GM23338 (cell line): ENCODE data around the gene STK38L. TPM values are rescaled to one million over a fixed set of nuclear protein-coding genes. Genes with fewer than 3 reads are reported as not detected.

Source experiments
- ATAC-seq: fragments of 200-7000 bp; cut with Tn5 transposase; 3 replicates; pipeline ENCODE4 v1.9.1; 2020
- DNase-seq: peaks from one replicate; pipeline ENCODE4 v3.0.0-alpha.2; 2015; ENCODE audit warnings: low spot score
- H2AFZ ChIP-seq: fragments of 200-600 bp; sonication (generic); 2 replicates; pipeline ENCODE4 v1.8.0; 2016; ENCODE audit warnings: antibody characterized with exemption, mild to moderate bottlenecking, moderate library complexity
- H3F3A ChIP-seq: fragments of 200-600 bp; sonication (generic); replicated peaks from 2 replicates; pipeline ENCODE4 v1.8.0; 2017; ENCODE audit warnings: antibody characterized with exemption, mixed run types, low read depth
- H3K27ac ChIP-seq: fragments of 200-600 bp; sonication (generic); 2 replicates; pipeline ENCODE4 v1.6.1; 2016; ENCODE audit warnings: low read depth
- H3K27me3 ChIP-seq: fragments of 200-600 bp; sonication (generic); 2 replicates; pipeline ENCODE4 v1.8.0; 2016; ENCODE audit warnings: mild to moderate bottlenecking, mixed run types, moderate library complexity; ENCODE audit not compliant: insufficient read depth
- H3K36me3 ChIP-seq: fragments of 200-600 bp; sonication (generic); 2 replicates; pipeline ENCODE4 v1.8.0; 2016; ENCODE audit warnings: mild to moderate bottlenecking; ENCODE audit not compliant: insufficient read depth
- H3K4me1 ChIP-seq: fragments of 200-600 bp; sonication (generic); 2 replicates; pipeline ENCODE4 v1.8.0; 2016; ENCODE audit warnings: mild to moderate bottlenecking, moderate library complexity; ENCODE audit not compliant: insufficient read depth
- H3K4me2 ChIP-seq: fragments of 200-600 bp; sonication (generic); 2 replicates; pipeline ENCODE4 v1.7.1; 2017; ENCODE audit warnings: mixed run types
- H3K4me3 ChIP-seq: fragments of 200-600 bp; sonication (generic); 2 replicates; pipeline ENCODE4 v1.6.1; 2016; ENCODE audit warnings: mixed run types
- H3K79me2 ChIP-seq: fragments of 200-600 bp; sonication (generic); replicated peaks from 2 replicates; pipeline ENCODE4 v1.8.0; 2017; ENCODE audit warnings: mild to moderate bottlenecking; ENCODE audit not compliant: insufficient read depth
- H3K9me2 ChIP-seq: fragments of 200-600 bp; sonication (generic); 2 replicates; pipeline ENCODE4 v1.8.0; 2017; ENCODE audit not compliant: insufficient read depth
- H4K20me1 ChIP-seq: fragments of 200-600 bp; sonication (generic); replicated peaks from 2 replicates; pipeline ENCODE4 v1.8.0; 2017; ENCODE audit warnings: mild to moderate bottlenecking; ENCODE audit not compliant: insufficient read depth
- H3K27ac Mint-ChIP-seq: 2 replicates; pipeline ENCODE4 v1.8.0; 2020; ENCODE audit warnings: inconsistent platforms, mild to moderate bottlenecking, moderate library complexity, mixed read lengths
- H3K27me3 Mint-ChIP-seq: 3 replicates; pipeline ENCODE4 v1.8.0; 2022; ENCODE audit warnings: low read depth, mild to moderate bottlenecking, moderate library complexity, mixed read lengths, inconsistent platforms; ENCODE audit not compliant: insufficient read depth, poor library complexity
- H3K36me3 Mint-ChIP-seq: 3 replicates; pipeline ENCODE4 v1.8.0; 2021; ENCODE audit warnings: low read depth, mild to moderate bottlenecking, inconsistent platforms, moderate library complexity, mixed read lengths
- H3K4me1 Mint-ChIP-seq: 3 replicates; pipeline ENCODE4 v1.8.0; 2020; ENCODE audit warnings: mild to moderate bottlenecking, inconsistent platforms, mixed read lengths
- H3K4me3 Mint-ChIP-seq: 3 replicates; pipeline ENCODE4 v1.8.0; 2021; ENCODE audit warnings: moderate library complexity, mild to moderate bottlenecking, inconsistent platforms, mixed read lengths
- H3K9me3 Mint-ChIP-seq: 3 replicates; pipeline ENCODE4 v1.8.0; 2020; ENCODE audit warnings: moderate library complexity, mild to moderate bottlenecking, inconsistent platforms, mixed read lengths
- CREB1 ChIP-seq: fragments of 250-450 bp; sonication (Bioruptor Pico); IDR thresholded peaks from 2 replicates; pipeline ENCODE4 v1.5.0; 2020; ENCODE audit warnings: low read depth, mild to moderate bottlenecking, moderate library complexity
- EZH2 ChIP-seq: fragments of 200-600 bp; sonication (generic); IDR thresholded peaks from one replicate; pipeline ENCODE4 v1.8.0; 2017; ENCODE audit warnings: antibody characterized with exemption, mild to moderate bottlenecking, low read depth; ENCODE audit not compliant: unreplicated experiment
- EZH2phosphoT487 ChIP-seq: fragments of 200-600 bp; sonication (generic); IDR thresholded peaks from one replicate; pipeline ENCODE4 v1.8.1; 2018; ENCODE audit warnings: antibody characterized with exemption; ENCODE audit not compliant: unreplicated experiment
- JUNB ChIP-seq: IDR thresholded peaks from one replicate; pipeline ENCODE4 v1.6.1; 2016; ENCODE audit warnings: antibody characterized with exemption; ENCODE audit not compliant: unreplicated experiment
- NANOG ChIP-seq: IDR thresholded peaks from 2 replicates; pipeline ENCODE4 v1.6.1; 2016; ENCODE audit warnings: antibody characterized with exemption, borderline replicate concordance
- POLR2AphosphoS5 ChIP-seq: IDR thresholded peaks from 2 replicates; pipeline ENCODE4 v1.6.1; 2016; ENCODE audit warnings: antibody characterized with exemption, low read depth
- STAT1 ChIP-seq: IDR thresholded peaks from one replicate; pipeline ENCODE4 v1.6.1; 2016; ENCODE audit warnings: antibody characterized with exemption; ENCODE audit not compliant: unreplicated experiment
- ZNF114 ChIP-seq: fragments of 250-450 bp; sonication (Bioruptor Pico); IDR thresholded peaks from 2 replicates; pipeline ENCODE4 v1.5.0; 2020; ENCODE audit warnings: mild to moderate bottlenecking, moderate library complexity
- ZNF331 ChIP-seq: fragments of 250-450 bp; sonication (Bioruptor Pico); IDR thresholded peaks from 2 replicates; pipeline ENCODE4 v1.5.0; 2020; ENCODE audit warnings: low read depth, mild to moderate bottlenecking, moderate library complexity
- polyA plus RNA-seq: library from polyadenylated mRNA; unstranded; fragments of >200 nt; fragmentation: Nextera tagmentation; extraction: Ambion mirVana; gene quantifications from 2 replicates; pipeline ENCODE4 v1.2.1, GENCODE V29; 2016
- total RNA-seq: library from RNA; depleted of rRNA; stranded (reverse); fragments of >200 nt; shearing (Covaris generic); gene quantifications from 2 replicates; pipeline ENCODE4 v1.2.3, GENCODE V29; 2014
- TF ChIP-seq, protein P1 (sequence below): fragments of 250-450 bp; sonication (Bioruptor Pico); IDR thresholded peaks from 2 replicates; pipeline ENCODE4 v1.5.0; 2020; ENCODE audit warnings: mild to moderate bottlenecking, moderate library complexity
- TF ChIP-seq, protein P2 (sequence below): IDR thresholded peaks from one replicate; pipeline ENCODE4 v1.6.1; 2018; ENCODE audit warnings: antibody characterized with exemption; ENCODE audit not compliant: unreplicated experiment
- TF ChIP-seq, protein P3 (sequence below): IDR thresholded peaks from 2 replicates; pipeline ENCODE4 v1.6.1; 2016; ENCODE audit warnings: antibody characterized with exemption
- TF ChIP-seq, protein P4 (sequence below), 2 experiments: fragments of 200-600 bp in 1 of 2; sonication (generic) in 1 of 2; conservative IDR thresholded peaks; 2 replicates each; pipeline versions ENCODE4 v1.5.1 to v1.6.1; 2016 to 2017; ENCODE audit warnings: antibody characterized with exemption in 2 of 2, low read depth in 2 of 2, mild to moderate bottlenecking in 2 of 2, moderate library complexity in 1 of 2

The STK38L gene
- total and polyA plus RNA-seq, 2 experiments from 2014 or later, result 28.9 to 56.5 TPM

DNA sequence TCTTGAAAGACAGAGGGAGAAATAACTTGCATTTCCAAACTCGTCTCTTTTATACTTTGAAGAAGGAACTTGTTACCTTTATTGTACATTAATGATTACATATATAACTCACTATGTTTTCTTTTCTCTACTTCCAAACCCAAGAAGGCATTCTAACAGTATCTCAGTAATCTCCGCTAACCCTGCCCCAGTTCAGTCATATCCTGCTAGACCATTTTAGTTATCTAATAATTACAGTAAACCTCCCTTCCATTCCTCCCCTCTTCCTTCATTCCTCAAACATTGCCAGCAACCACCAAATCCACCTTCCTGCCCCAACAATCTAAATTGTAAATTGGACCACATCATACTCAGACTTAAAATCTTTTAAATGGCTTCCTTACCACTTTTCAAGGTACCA lies 30.6 kb downstream of the STK38L start:
- Mint-ChIP-seq H3K27ac (peak overlapping the region; percentile 19), H3K9me3 (no peaks in the 10 kb centered on the region), H3K4me1 (peaks cover 61% of the 10 kb centered on the region), H3K36me3 (peaks cover 3% of the 10 kb centered on the region; the same call in 2 of the 3 replicates), H3K4me3 (no peak overlapping the region), H3K27me3 (peaks cover 2% of the 10 kb centered on the region)
- Histone ChIP-seq H3K79me2 (peaks cover 67% of the 10 kb centered on the region), H3K27ac (no peak overlapping the region), H3K4me3 (no peak overlapping the region), H3K4me1 (peaks cover 62% of the 10 kb centered on the region), H4K20me1 (no peaks in the 10 kb centered on the region), H3K9me2 (no peaks in the 10 kb centered on the region), H3K4me2 (no peak overlapping the region), H3K27me3 (no peaks in the 10 kb centered on the region), H2AFZ (no peak overlapping the region), H3F3A (no peaks in the 10 kb centered on the region), H3K36me3 (no peaks in the 10 kb centered on the region)
- ATAC-seq, result no peak
- no peak for DNase-seq
- TF ChIP-seq JUNB (no peak), CREB1 (no peak), EZH2phosphoT487 (no peak), ZNF114 (CRISPR knock-in tag) (no peak), EZH2 (no peak), POLR2AphosphoS5 (no peak), STAT1 (no peak), ZNF331 (CRISPR knock-in tag) (no peak), NANOG (no peak)
- TF ChIP-seq, protein P1, sequence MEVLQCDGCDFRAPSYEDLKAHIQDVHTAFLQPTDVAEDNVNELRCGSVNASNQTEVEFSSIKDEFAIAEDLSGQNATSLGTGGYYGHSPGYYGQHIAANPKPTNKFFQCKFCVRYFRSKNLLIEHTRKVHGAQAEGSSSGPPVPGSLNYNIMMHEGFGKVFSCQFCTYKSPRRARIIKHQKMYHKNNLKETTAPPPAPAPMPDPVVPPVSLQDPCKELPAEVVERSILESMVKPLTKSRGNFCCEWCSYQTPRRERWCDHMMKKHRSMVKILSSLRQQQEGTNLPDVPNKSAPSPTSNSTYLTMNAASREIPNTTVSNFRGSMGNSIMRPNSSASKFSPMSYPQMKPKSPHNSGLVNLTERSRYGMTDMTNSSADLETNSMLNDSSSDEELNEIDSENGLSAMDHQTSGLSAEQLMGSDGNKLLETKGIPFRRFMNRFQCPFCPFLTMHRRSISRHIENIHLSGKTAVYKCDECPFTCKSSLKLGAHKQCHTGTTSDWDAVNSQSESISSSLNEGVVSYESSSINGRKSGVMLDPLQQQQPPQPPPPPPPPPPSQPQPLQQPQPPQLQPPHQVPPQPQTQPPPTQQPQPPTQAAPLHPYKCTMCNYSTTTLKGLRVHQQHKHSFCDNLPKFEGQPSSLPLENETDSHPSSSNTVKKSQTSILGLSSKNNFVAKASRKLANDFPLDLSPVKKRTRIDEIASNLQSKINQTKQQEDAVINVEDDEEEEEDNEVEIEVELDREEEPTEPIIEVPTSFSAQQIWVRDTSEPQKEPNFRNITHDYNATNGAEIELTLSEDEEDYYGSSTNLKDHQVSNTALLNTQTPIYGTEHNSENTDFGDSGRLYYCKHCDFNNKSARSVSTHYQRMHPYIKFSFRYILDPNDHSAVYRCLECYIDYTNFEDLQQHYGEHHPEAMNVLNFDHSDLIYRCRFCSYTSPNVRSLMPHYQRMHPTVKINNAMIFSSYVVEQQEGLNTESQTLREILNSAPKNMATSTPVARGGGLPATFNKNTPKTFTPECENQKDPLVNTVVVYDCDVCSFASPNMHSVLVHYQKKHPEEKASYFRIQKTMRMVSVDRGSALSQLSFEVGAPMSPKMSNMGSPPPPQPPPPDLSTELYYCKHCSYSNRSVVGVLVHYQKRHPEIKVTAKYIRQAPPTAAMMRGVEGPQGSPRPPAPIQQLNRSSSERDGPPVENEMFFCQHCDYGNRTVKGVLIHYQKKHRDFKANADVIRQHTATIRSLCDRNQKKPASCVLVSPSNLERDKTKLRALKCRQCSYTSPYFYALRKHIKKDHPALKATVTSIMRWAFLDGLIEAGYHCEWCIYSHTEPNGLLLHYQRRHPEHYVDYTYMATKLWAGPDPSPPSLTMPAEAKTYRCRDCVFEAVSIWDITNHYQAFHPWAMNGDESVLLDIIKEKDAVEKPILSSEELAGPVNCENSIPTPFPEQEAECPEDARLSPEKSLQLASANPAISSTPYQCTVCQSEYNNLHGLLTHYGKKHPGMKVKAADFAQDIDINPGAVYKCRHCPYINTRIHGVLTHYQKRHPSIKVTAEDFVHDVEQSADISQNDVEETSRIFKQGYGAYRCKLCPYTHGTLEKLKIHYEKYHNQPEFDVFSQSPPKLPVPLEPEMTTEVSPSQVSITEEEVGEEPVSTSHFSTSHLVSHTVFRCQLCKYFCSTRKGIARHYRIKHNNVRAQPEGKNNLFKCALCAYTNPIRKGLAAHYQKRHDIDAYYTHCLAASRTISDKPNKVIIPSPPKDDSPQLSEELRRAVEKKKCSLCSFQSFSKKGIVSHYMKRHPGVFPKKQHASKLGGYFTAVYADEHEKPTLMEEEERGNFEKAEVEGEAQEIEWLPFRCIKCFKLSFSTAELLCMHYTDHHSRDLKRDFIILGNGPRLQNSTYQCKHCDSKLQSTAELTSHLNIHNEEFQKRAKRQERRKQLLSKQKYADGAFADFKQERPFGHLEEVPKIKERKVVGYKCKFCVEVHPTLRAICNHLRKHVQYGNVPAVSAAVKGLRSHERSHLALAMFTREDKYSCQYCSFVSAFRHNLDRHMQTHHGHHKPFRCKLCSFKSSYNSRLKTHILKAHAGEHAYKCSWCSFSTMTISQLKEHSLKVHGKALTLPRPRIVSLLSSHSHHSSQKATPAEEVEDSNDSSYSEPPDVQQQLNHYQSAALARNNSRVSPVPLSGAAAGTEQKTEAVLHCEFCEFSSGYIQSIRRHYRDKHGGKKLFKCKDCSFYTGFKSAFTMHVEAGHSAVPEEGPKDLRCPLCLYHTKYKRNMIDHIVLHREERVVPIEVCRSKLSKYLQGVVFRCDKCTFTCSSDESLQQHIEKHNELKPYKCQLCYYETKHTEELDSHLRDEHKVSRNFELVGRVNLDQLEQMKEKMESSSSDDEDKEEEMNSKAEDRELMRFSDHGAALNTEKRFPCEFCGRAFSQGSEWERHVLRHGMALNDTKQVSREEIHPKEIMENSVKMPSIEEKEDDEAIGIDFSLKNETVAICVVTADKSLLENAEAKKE (CRISPR knock-in tag), result no peak
- TF ChIP-seq, protein P2, sequence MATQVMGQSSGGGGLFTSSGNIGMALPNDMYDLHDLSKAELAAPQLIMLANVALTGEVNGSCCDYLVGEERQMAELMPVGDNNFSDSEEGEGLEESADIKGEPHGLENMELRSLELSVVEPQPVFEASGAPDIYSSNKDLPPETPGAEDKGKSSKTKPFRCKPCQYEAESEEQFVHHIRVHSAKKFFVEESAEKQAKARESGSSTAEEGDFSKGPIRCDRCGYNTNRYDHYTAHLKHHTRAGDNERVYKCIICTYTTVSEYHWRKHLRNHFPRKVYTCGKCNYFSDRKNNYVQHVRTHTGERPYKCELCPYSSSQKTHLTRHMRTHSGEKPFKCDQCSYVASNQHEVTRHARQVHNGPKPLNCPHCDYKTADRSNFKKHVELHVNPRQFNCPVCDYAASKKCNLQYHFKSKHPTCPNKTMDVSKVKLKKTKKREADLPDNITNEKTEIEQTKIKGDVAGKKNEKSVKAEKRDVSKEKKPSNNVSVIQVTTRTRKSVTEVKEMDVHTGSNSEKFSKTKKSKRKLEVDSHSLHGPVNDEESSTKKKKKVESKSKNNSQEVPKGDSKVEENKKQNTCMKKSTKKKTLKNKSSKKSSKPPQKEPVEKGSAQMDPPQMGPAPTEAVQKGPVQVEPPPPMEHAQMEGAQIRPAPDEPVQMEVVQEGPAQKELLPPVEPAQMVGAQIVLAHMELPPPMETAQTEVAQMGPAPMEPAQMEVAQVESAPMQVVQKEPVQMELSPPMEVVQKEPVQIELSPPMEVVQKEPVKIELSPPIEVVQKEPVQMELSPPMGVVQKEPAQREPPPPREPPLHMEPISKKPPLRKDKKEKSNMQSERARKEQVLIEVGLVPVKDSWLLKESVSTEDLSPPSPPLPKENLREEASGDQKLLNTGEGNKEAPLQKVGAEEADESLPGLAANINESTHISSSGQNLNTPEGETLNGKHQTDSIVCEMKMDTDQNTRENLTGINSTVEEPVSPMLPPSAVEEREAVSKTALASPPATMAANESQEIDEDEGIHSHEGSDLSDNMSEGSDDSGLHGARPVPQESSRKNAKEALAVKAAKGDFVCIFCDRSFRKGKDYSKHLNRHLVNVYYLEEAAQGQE, result no peak
- TF ChIP-seq, protein P3, sequence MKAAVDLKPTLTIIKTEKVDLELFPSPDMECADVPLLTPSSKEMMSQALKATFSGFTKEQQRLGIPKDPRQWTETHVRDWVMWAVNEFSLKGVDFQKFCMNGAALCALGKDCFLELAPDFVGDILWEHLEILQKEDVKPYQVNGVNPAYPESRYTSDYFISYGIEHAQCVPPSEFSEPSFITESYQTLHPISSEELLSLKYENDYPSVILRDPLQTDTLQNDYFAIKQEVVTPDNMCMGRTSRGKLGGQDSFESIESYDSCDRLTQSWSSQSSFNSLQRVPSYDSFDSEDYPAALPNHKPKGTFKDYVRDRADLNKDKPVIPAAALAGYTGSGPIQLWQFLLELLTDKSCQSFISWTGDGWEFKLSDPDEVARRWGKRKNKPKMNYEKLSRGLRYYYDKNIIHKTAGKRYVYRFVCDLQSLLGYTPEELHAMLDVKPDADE, result no peak
- TF ChIP-seq, protein P4, sequence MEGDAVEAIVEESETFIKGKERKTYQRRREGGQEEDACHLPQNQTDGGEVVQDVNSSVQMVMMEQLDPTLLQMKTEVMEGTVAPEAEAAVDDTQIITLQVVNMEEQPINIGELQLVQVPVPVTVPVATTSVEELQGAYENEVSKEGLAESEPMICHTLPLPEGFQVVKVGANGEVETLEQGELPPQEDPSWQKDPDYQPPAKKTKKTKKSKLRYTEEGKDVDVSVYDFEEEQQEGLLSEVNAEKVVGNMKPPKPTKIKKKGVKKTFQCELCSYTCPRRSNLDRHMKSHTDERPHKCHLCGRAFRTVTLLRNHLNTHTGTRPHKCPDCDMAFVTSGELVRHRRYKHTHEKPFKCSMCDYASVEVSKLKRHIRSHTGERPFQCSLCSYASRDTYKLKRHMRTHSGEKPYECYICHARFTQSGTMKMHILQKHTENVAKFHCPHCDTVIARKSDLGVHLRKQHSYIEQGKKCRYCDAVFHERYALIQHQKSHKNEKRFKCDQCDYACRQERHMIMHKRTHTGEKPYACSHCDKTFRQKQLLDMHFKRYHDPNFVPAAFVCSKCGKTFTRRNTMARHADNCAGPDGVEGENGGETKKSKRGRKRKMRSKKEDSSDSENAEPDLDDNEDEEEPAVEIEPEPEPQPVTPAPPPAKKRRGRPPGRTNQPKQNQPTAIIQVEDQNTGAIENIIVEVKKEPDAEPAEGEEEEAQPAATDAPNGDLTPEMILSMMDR (conservative IDR thresholded peaks at IDR 0.05; ENCODE audit: low read depth in 2 of 2), result no peak
